ENCODE measurements around the gene RASA3. TPM values are rescaled to one million over a fixed set of nuclear protein-coding genes. Genes with fewer than 3 reads are reported as not detected.
"Not testable (repeated sequence)": the region's sequence is repeated elsewhere in the genome, so short reads cannot be mapped to it uniquely, and the experiment has no call there.

Gene RASA3
- total RNA-seq, 1 donor from 2014 or later = 2.9 TPM

- Histone ChIP-seq H3K9me3 (ENCODE audit: low read depth) (no peaks in the 10 kb centered on the region), H3K79me2 (ENCODE audit: low read depth) (no peaks in the 10 kb centered on the region), H3K36me3 (no peaks in the 10 kb centered on the region), H3K4me2 (no peak overlapping the region), H3K4me1 (peaks cover 30% of the 10 kb centered on the region), H3K4me3 (no peak overlapping the region), H2AFZ (replicated peaks) (no peak overlapping the region), H3K27me3 (peaks cover 8% of the 10 kb centered on the region), H3K27ac (no peak overlapping the region), H3K9ac (no peak overlapping the region), H4K20me1 (ENCODE audit: low read depth) (peaks cover 2% of the 10 kb centered on the region), H3F3A (ENCODE audit: low read depth) (peaks cover 49% of the 10 kb centered on the region)
- Mint-ChIP-seq H3K4me3 (peak overlapping the region; percentile 29), H3K36me3 (peaks cover 16% of the 10 kb centered on the region), H3K27ac (peak overlapping the region; percentile 88), H3K27me3 (ENCODE audit: insufficient read depth, low read depth) (peaks cover 2% of the 10 kb centered on the region), H3K4me1 (peaks cover 64% of the 10 kb centered on the region), H3K9me3 (no peaks in the 10 kb centered on the region)
- TF ChIP-seq EZH2 (IDR thresholded peaks at IDR 0.05) (no peak), EZH2phosphoT487 (IDR thresholded peaks at IDR 0.05) (no peak)
- TF ChIP-seq, protein P1, sequence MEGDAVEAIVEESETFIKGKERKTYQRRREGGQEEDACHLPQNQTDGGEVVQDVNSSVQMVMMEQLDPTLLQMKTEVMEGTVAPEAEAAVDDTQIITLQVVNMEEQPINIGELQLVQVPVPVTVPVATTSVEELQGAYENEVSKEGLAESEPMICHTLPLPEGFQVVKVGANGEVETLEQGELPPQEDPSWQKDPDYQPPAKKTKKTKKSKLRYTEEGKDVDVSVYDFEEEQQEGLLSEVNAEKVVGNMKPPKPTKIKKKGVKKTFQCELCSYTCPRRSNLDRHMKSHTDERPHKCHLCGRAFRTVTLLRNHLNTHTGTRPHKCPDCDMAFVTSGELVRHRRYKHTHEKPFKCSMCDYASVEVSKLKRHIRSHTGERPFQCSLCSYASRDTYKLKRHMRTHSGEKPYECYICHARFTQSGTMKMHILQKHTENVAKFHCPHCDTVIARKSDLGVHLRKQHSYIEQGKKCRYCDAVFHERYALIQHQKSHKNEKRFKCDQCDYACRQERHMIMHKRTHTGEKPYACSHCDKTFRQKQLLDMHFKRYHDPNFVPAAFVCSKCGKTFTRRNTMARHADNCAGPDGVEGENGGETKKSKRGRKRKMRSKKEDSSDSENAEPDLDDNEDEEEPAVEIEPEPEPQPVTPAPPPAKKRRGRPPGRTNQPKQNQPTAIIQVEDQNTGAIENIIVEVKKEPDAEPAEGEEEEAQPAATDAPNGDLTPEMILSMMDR (IDR thresholded peaks at IDR 0.05) = no peak
- DNase-seq (ENCODE audit: low spot score) = no peak
Measured at GRCh38 chr13:114115796-114116195, 16.6 kb downstream of the RASA3 start.

DNA sequence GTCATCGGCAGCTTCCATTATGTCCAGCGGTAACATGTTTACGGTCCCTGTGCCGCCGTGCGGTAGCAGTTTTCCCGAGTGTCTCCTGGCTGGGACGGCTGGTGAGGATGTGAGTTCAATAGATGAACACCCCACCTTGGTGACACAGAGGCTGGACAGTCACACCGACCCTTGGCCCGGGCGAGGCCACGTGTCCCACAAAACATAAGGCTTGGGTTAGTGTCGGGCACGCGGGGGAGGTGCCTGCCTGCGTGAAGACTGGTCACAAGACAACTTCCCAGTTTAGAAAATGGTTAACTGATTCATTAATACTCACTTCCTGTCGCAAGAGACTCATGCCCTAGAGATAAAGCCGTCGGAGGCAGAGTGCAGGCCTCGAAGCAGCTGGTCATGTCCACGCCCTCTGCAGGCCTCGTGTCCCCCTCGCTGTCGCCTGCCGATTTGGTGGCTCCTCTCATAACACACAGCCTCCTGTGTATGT lies 17.2 kb downstream of the RASA3 start:
- H3F3A ChIP-seq (ENCODE audit: low read depth) = peaks cover 50% of the 10 kb centered on the region
- no peaks in the 10 kb centered on the region for H3K36me3 ChIP-seq
- H3K27ac ChIP-seq = no peak overlapping the region
- no peaks in the 10 kb centered on the region for H3K9me3 ChIP-seq (ENCODE audit: low read depth)
- peaks cover 31% of the 10 kb centered on the region for H3K4me1 ChIP-seq
- Mint-ChIP-seq H3K9me3 (no peaks in the 10 kb centered on the region), H3K36me3 (peaks cover 16% of the 10 kb centered on the region), H3K4me3 (peak overlapping the region; percentile 29), H3K4me1 (peaks cover 65% of the 10 kb centered on the region), H3K27me3 (ENCODE audit: insufficient read depth, low read depth) (peaks cover 2% of the 10 kb centered on the region), H3K27ac (peak overlapping the region; percentile 78)
- no peak overlapping the region for H3K4me3 ChIP-seq
- H2AFZ ChIP-seq (replicated peaks) = no peak overlapping the region
- no peaks in the 10 kb centered on the region for H3K79me2 ChIP-seq (ENCODE audit: low read depth)
- peaks cover 8% of the 10 kb centered on the region for H3K27me3 ChIP-seq
- no peak overlapping the region for H3K9ac ChIP-seq
- TF ChIP-seq, protein P1 (IDR thresholded peaks at IDR 0.05) = no peak
- no peak for TF ChIP-seq EZH2 (IDR thresholded peaks at IDR 0.05)
- no peak for TF ChIP-seq EZH2phosphoT487 (IDR thresholded peaks at IDR 0.05)
- H4K20me1 ChIP-seq (ENCODE audit: low read depth) = no peaks in the 10 kb centered on the region
- DNase-seq (ENCODE audit: low spot score) = no peak
- H3K4me2 ChIP-seq = no peak overlapping the region

DNA sequence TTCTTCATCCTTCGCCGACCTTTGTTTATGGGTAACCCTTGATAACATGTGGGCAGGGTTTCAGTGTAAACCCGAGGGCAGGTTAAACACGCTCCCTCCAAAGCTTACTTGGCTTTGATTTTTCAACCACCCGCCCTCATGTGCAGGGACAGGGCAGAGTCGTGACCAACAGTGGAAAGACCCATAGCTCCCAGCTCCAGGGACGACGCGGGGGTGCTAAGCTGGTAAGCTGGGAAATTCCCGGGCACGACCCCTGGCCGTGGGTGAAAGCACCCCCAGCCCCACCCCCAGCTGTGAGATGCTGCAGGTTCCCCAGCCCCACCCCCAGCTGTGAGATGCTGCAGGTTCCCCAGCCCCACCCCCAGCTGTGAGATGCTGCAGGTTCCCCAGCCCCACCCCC lies 17.8 kb downstream of the RASA3 start:
- not testable (repeated sequence) for H3K36me3 ChIP-seq; DNase-seq (ENCODE audit: low spot score); H3K4me3 ChIP-seq; H3K9ac ChIP-seq; H3K9me3 Mint-ChIP-seq; H3K9me3 ChIP-seq (ENCODE audit: low read depth); H3K27me3 ChIP-seq; H3K4me2 ChIP-seq; H3K4me3 Mint-ChIP-seq; H4K20me1 ChIP-seq (ENCODE audit: low read depth); H3K27ac ChIP-seq; H2AFZ ChIP-seq (replicated peaks); H3K27me3 Mint-ChIP-seq (ENCODE audit: insufficient read depth, low read depth); H3K79me2 ChIP-seq (ENCODE audit: low read depth)
- Mint-ChIP-seq H3K27ac (peak overlapping the region; percentile 92), H3K4me1 (peaks cover 71% of the 10 kb centered on the region), H3K36me3 (peaks cover 16% of the 10 kb centered on the region)
- peaks cover 37% of the 10 kb centered on the region for H3K4me1 ChIP-seq
- H3F3A ChIP-seq (ENCODE audit: low read depth) = peaks cover 55% of the 10 kb centered on the region

- TF ChIP-seq, protein P1 (IDR thresholded peaks at IDR 0.05) = no peak
- TF ChIP-seq EZH2phosphoT487 (IDR thresholded peaks at IDR 0.05) (no peak), EZH2 (IDR thresholded peaks at IDR 0.05) (no peak)
- Mint-ChIP-seq H3K36me3 (peaks cover 17% of the 10 kb centered on the region), H3K27me3 (ENCODE audit: insufficient read depth, low read depth) (peaks cover 2% of the 10 kb centered on the region), H3K27ac (no peak overlapping the region), H3K4me1 (peaks cover 74% of the 10 kb centered on the region), H3K9me3 (no peaks in the 10 kb centered on the region), H3K4me3 (no peak overlapping the region)
- Histone ChIP-seq H3K9me3 (ENCODE audit: low read depth) (no peaks in the 10 kb centered on the region), H3K27me3 (peaks cover 8% of the 10 kb centered on the region), H3K9ac (no peak overlapping the region), H3K4me2 (no peak overlapping the region), H3F3A (ENCODE audit: low read depth) (peaks cover 61% of the 10 kb centered on the region), H3K4me1 (peaks cover 41% of the 10 kb centered on the region), H2AFZ (replicated peaks) (no peak overlapping the region), H3K79me2 (ENCODE audit: low read depth) (no peaks in the 10 kb centered on the region), H4K20me1 (ENCODE audit: low read depth) (no peaks in the 10 kb centered on the region), H3K4me3 (no peak overlapping the region), H3K36me3 (no peaks in the 10 kb centered on the region), H3K27ac (no peak overlapping the region)
- no peak for DNase-seq (ENCODE audit: low spot score)
Measured at GRCh38 chr13:114114006-114114640, 18.3 kb downstream of the RASA3 start.

DNA sequence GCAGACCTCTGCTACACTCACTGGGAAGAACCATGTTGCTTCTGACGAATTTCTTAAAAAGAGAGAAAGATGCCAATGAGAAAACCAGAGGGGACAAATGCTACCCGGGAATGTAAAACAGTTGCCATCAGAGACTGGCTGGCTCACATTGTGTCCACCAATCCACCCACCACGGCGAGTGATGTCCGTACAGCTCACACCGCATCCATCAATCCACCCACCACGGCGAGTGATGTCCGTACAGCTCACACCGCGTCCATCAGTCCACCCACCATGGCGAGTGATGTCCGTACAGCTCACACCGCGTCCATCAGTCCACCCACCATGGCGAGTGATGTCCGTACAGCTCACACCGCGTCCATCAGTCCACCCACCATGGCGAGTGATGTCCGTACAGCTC lies 19.0 kb downstream of the RASA3 start:
- H3K4me3 ChIP-seq = not testable (repeated sequence)
- Mint-ChIP-seq H3K27ac (peak overlapping the region; percentile 95), H3K4me1 (peaks cover 72% of the 10 kb centered on the region)

More for the DNA sequence above, 19.0 kb downstream of the RASA3 start:
- H3K9me3 Mint-ChIP-seq; H3K9me3 ChIP-seq (ENCODE audit: low read depth); H3K27me3 ChIP-seq; DNase-seq (ENCODE audit: low spot score); H3K79me2 ChIP-seq (ENCODE audit: low read depth); H2AFZ ChIP-seq (replicated peaks); H3K4me2 ChIP-seq; H3K27me3 Mint-ChIP-seq (ENCODE audit: insufficient read depth, low read depth); H3K36me3 ChIP-seq; H4K20me1 ChIP-seq (ENCODE audit: low read depth); H3K9ac ChIP-seq; H3K27ac ChIP-seq: not testable (repeated sequence)
- Mint-ChIP-seq H3K4me3 (peak overlapping the region; percentile 75), H3K36me3 (peaks cover 17% of the 10 kb centered on the region)
- Histone ChIP-seq H3F3A (ENCODE audit: low read depth) (peaks cover 57% of the 10 kb centered on the region), H3K4me1 (peaks cover 36% of the 10 kb centered on the region)

All from neural progenitor cell (in vitro differentiated cells).